GM10266 (cell line): ENCODE data around the gene TGFB2.

Source experiments
- DNase-seq: peaks from one replicate; pipeline ENCODE4 v3.0.0; 2012; ENCODE audit errors: extremely low spot score
- CTCF ChIP-seq: IDR thresholded peaks from 2 replicates; pipeline ENCODE4 v1.5.1; 2012; ENCODE audit warnings: mild to moderate bottlenecking, low read depth; ENCODE audit not compliant: control insufficient read depth, insufficient read depth; ENCODE audit errors: missing control alignments

TGFB2 gene

GRCh38 chr1:218302155-218302554, 43.0 kb upstream of the TGFB2 start:
- no peak for TF ChIP-seq CTCF
- DNase-seq = no peak

- no peak for TF ChIP-seq CTCF
- no peak for DNase-seq
Measured at GRCh38 chr1:218303176-218303879, 41.8 kb upstream of the TGFB2 start.

- TF ChIP-seq CTCF = no peak
- peak; percentile 19 for DNase-seq
Measured at GRCh38 chr1:218304281-218305039, 40.7 kb upstream of the TGFB2 start.

GRCh38 chr1:218305472-218306064, 39.6 kb upstream of the TGFB2 start:
- DNase-seq = no peak
- TF ChIP-seq CTCF = no peak

- DNase-seq = no peak
- TF ChIP-seq CTCF = no peak
Measured at GRCh38 chr1:218312509-218312908, 32.6 kb upstream of the TGFB2 start.

- TF ChIP-seq CTCF = no peak
Measured at GRCh38 chr1:218314316-218314715, 30.8 kb upstream of the TGFB2 start.

GRCh38 chr1:218315638-218316037, 29.5 kb upstream of the TGFB2 start:
- no peak for TF ChIP-seq CTCF
- DNase-seq = no peak

More at GRCh38 chr1:218314316-218314715, 30.8 kb upstream of the TGFB2 start:
- no peak for DNase-seq
